Mesendoderm (in vitro differentiated cells): ENCODE measurements around the gene CCSER1.

ENCODE experiments used
- DNase-seq: peaks from one replicate; pipeline ENCODE4 v3.0.0; 2013
- H2AK5ac ChIP-seq: 2 replicates; pipeline ENCODE4 v1.6.1; 2013; ENCODE audit warnings: low read length, inconsistent platforms
- H2BK120ac ChIP-seq: 2 replicates; pipeline ENCODE4 v1.6.1; 2013; ENCODE audit warnings: low read depth, mild to moderate bottlenecking, low read length, moderate library complexity, mixed read lengths
- H2BK15ac ChIP-seq: replicated peaks from 2 replicates; pipeline ENCODE4 v1.6.1; 2013; ENCODE audit warnings: low read depth, mild to moderate bottlenecking, moderate library complexity
- H2BK5ac ChIP-seq: 2 replicates; pipeline ENCODE4 v1.6.1; 2013; ENCODE audit warnings: low read length, inconsistent platforms
- H3K18ac ChIP-seq: 2 replicates; pipeline ENCODE4 v1.6.1; 2013; ENCODE audit warnings: mild to moderate bottlenecking, low read length, mixed read lengths
- H3K23ac ChIP-seq: one replicate; pipeline ENCODE4 v1.6.1; 2013; ENCODE audit warnings: low read length
- H3K27ac ChIP-seq: 2 replicates; pipeline ENCODE4 v1.5.1; 2013; ENCODE audit warnings: low read depth, mild to moderate bottlenecking, inconsistent platforms, low read length, moderate library complexity
- H3K27me3 ChIP-seq: 2 replicates; pipeline ENCODE4 v1.6.1; 2013; ENCODE audit warnings: low read length, control low read depth, mild to moderate bottlenecking, inconsistent platforms; ENCODE audit not compliant: insufficient read depth, poor library complexity
- H3K36me3 ChIP-seq: 2 replicates; pipeline ENCODE4 v1.6.1; 2013; ENCODE audit warnings: low read length, inconsistent platforms; ENCODE audit not compliant: control insufficient read depth, insufficient read depth
- H3K4ac ChIP-seq: one replicate; pipeline ENCODE4 v1.6.1; 2013; ENCODE audit warnings: low read depth, mild to moderate bottlenecking, low read length, moderate library complexity
- H3K4me1 ChIP-seq: 2 replicates; pipeline ENCODE4 v1.6.1; 2013; ENCODE audit warnings: low read depth, low read length, inconsistent platforms; ENCODE audit not compliant: control insufficient read depth
- H3K4me2 ChIP-seq: 2 replicates; pipeline ENCODE4 v1.6.1; 2013; ENCODE audit warnings: low read length
- H3K4me3 ChIP-seq: 2 replicates; pipeline ENCODE4 v1.5.1; 2013; ENCODE audit warnings: mild to moderate bottlenecking, low read length
- H3K56ac ChIP-seq: one replicate; pipeline ENCODE4 v1.6.1; 2013; ENCODE audit warnings: low read length
- H3K79me1 ChIP-seq: 2 replicates; pipeline ENCODE4 v1.6.1; 2013; ENCODE audit warnings: low read length, inconsistent platforms
- H3K79me2 ChIP-seq: 2 replicates; pipeline ENCODE4 v1.6.1; 2013; ENCODE audit warnings: mild to moderate bottlenecking, low read length; ENCODE audit not compliant: control insufficient read depth, insufficient read depth
- H3K9ac ChIP-seq: 2 replicates; pipeline ENCODE4 v1.6.1; 2013; ENCODE audit warnings: low read length, inconsistent platforms
- H4K5ac ChIP-seq: one replicate; pipeline ENCODE4 v1.6.1; 2013; ENCODE audit warnings: low read length
- H4K8ac ChIP-seq: one replicate; pipeline ENCODE4 v1.6.1; 2013; ENCODE audit warnings: low read depth, mild to moderate bottlenecking, control low read depth, low read length, moderate library complexity
- WGBS: extraction: QIAGEN DNeasy Blood & Tissue Kit; methylation state at CpG from one replicate; pipeline ENCODE4 v1.1.7; 2013; ENCODE audit warnings: low lambda C conversion rate, missing lambda C conversion rate; ENCODE audit not compliant: insufficient coverage; ENCODE audit errors: extremely low coverage; 5-methylcytosine and 5-hydroxymethylcytosine counted together

The CCSER1 gene

DNA sequence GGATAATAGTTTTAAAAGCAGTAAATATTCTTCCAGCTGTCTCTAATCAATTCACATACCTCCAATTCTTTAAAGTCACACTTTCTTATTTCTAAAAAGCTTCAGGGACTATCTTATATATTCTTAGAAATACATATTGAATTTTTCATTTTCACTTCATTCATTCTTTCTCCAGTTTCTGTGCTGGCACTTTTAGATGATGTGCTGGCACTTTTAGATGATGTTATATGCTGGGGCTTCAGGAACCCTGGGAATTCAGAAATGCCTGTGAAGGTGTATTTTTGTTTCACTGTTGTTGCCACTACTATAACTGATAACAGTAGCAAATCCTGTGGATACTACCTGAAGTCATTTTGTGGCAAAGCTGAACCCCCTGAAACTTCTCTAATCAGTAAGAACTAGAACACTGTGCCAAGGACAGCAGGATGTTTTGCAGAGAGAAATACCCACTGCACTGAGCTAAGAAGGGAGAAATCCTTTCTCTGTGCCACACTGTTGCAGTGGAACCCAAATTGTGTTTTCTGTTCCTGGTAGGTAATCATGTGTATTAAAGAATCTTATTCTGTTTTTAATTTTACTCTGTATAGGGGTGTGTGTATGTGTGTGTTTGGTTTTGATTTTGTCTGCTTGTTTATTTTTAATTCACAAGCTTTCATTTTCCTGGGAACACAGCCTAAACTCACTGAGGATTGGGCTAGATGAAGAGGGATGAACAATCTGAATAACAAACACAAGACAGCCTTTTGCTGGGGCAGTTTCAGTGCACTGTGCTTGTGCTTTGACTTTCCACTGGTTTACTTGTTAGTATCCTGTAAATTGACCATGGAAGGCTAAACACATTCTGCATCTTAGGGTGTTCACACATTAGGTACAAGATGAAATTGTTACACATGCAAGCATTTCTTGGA lies 898.3 kb downstream of the CCSER1 start:
- H2BK5ac ChIP-seq, result no peak overlapping the region
- no peak overlapping the region for H4K5ac ChIP-seq
- no peaks in the 10 kb centered on the region for H3K79me2 ChIP-seq
- H3K4me3 ChIP-seq, result no peak overlapping the region
- H3K4me1 ChIP-seq, result no peaks in the 10 kb centered on the region
- H3K56ac ChIP-seq, result no peak overlapping the region
- no peak overlapping the region for H3K18ac ChIP-seq
- H3K9ac ChIP-seq, result no peak overlapping the region
- no peaks in the 10 kb centered on the region for H3K36me3 ChIP-seq
- no peak for DNase-seq
- H3K4me2 ChIP-seq, result no peak overlapping the region
- no peaks in the 10 kb centered on the region for H3K79me1 ChIP-seq
- H2BK15ac ChIP-seq, result peak overlapping the region; percentile 27
- no peak overlapping the region for H2BK120ac ChIP-seq
- no peak overlapping the region for H4K8ac ChIP-seq
- H3K27ac ChIP-seq, result no peak overlapping the region
- no peak overlapping the region for H2AK5ac ChIP-seq
- no peak overlapping the region for H3K23ac ChIP-seq
- no peak overlapping the region for H3K4ac ChIP-seq
- no peaks in the 10 kb centered on the region for H3K27me3 ChIP-seq

DNA sequence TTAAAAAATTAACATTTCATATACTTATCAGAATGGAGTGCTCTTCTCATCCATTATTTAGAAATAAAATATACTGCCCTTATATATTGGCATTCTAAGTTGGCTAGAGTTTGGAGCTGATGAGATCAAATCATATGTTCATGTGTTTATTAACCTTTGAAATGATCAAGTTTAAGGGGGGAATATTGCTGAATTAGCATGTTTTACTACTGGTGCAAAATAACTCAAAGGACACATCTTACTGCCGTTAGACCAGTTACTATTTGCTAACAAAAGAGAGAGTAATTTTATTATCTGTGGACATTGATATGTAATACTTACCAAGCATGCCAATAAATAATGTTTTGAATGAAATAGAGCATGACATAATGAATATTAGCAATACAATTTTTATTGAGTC lies 901.0 kb downstream of the CCSER1 start:
- Histone ChIP-seq H3K4ac (no peak overlapping the region), H3K9ac (no peak overlapping the region), H3K23ac (no peak overlapping the region), H2BK120ac (no peak overlapping the region), H3K4me1 (no peaks in the 10 kb centered on the region), H3K79me2 (no peaks in the 10 kb centered on the region), H3K4me2 (no peak overlapping the region), H2BK15ac (no peak overlapping the region), H3K4me3 (no peak overlapping the region), H3K18ac (no peak overlapping the region), H2BK5ac (no peak overlapping the region), H2AK5ac (no peak overlapping the region), H3K56ac (no peak overlapping the region), H3K79me1 (no peaks in the 10 kb centered on the region), H3K27me3 (no peaks in the 10 kb centered on the region), H4K5ac (no peak overlapping the region), H3K36me3 (no peaks in the 10 kb centered on the region), H3K27ac (no peak overlapping the region), H4K8ac (no peak overlapping the region)
- WGBS, result no CpG with 5 or more reads among the region's 1 CpG
- no peak for DNase-seq

DNA sequence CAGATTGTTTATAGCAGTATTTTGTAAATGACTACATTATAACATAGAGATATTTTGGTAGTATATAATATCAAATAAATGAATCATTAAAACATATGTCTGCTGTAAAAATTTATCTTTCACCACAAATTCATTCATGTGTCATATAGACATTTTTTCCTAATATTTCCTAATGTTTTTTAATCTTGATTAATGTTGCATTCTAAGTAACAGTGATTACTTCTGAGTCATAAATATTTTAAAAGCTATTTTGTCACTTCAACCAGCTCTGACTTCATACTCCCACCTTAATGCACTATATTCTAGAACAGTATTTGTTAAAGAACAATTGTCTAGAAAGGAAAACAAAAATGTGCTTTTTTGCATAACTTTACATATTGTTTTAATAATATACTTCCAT lies 904.6 kb downstream of the CCSER1 start:
- Histone ChIP-seq H4K8ac (no peak overlapping the region), H3K36me3 (no peaks in the 10 kb centered on the region), H3K4me3 (no peak overlapping the region), H2BK5ac (no peak overlapping the region), H3K9ac (no peak overlapping the region), H2BK15ac (no peak overlapping the region), H3K27ac (no peak overlapping the region), H3K79me1 (no peaks in the 10 kb centered on the region), H3K56ac (no peak overlapping the region), H4K5ac (no peak overlapping the region), H3K4me1 (no peaks in the 10 kb centered on the region), H3K18ac (no peak overlapping the region), H3K23ac (no peak overlapping the region), H3K4me2 (no peak overlapping the region), H3K27me3 (no peaks in the 10 kb centered on the region), H2BK120ac (no peak overlapping the region), H3K79me2 (no peaks in the 10 kb centered on the region), H3K4ac (no peak overlapping the region), H2AK5ac (no peak overlapping the region)
- no peak for DNase-seq

GRCh38 chr4:91032725-91033445 lies 905.7 kb downstream of the CCSER1 start:
- H2AK5ac ChIP-seq, result no peak overlapping the region
- no peak overlapping the region for H3K4me2 ChIP-seq
- no peak overlapping the region for H3K56ac ChIP-seq
- H3K4me1 ChIP-seq, result no peaks in the 10 kb centered on the region
- no peak overlapping the region for H2BK5ac ChIP-seq
- no peak overlapping the region for H3K4me3 ChIP-seq
- WGBS, result no CpG with 5 or more reads among the region's 4 CpGs
- H2BK15ac ChIP-seq, result no peak overlapping the region
- H3K36me3 ChIP-seq, result no peaks in the 10 kb centered on the region
- no peak overlapping the region for H3K23ac ChIP-seq
- no peak overlapping the region for H3K9ac ChIP-seq
- no peaks in the 10 kb centered on the region for H3K79me2 ChIP-seq
- no peak overlapping the region for H4K5ac ChIP-seq
- H3K79me1 ChIP-seq, result no peaks in the 10 kb centered on the region
- no peak overlapping the region for H3K27ac ChIP-seq
- H4K8ac ChIP-seq, result no peak overlapping the region
- no peak for DNase-seq
- H3K4ac ChIP-seq, result no peak overlapping the region
- no peaks in the 10 kb centered on the region for H3K27me3 ChIP-seq
- no peak overlapping the region for H2BK120ac ChIP-seq
- no peak overlapping the region for H3K18ac ChIP-seq

- no peaks in the 10 kb centered on the region for H3K79me2 ChIP-seq
- H4K8ac ChIP-seq, result no peak overlapping the region
- H3K18ac ChIP-seq, result no peak overlapping the region
- no peak overlapping the region for H3K4ac ChIP-seq
- no peak overlapping the region for H2AK5ac ChIP-seq
- H3K79me1 ChIP-seq, result no peaks in the 10 kb centered on the region
- no peak overlapping the region for H3K4me2 ChIP-seq
- no peaks in the 10 kb centered on the region for H3K36me3 ChIP-seq
- WGBS, result no CpG with 5 or more reads among the region's 2 CpGs
- H2BK120ac ChIP-seq, result no peak overlapping the region
- H2BK5ac ChIP-seq, result no peak overlapping the region
- no peak for DNase-seq
- no peak overlapping the region for H3K56ac ChIP-seq
- no peak overlapping the region for H4K5ac ChIP-seq
- H3K27ac ChIP-seq, result no peak overlapping the region
- H3K9ac ChIP-seq, result no peak overlapping the region
- H3K27me3 ChIP-seq, result no peaks in the 10 kb centered on the region
- no peaks in the 10 kb centered on the region for H3K4me1 ChIP-seq
- no peak overlapping the region for H3K23ac ChIP-seq
- no peak overlapping the region for H3K4me3 ChIP-seq
- no peak overlapping the region for H2BK15ac ChIP-seq
Observed at GRCh38 chr4:91035276-91035675, 908.1 kb downstream of the CCSER1 start.
